ENCODE data around the gene INO80C.

INO80C gene

DNA sequence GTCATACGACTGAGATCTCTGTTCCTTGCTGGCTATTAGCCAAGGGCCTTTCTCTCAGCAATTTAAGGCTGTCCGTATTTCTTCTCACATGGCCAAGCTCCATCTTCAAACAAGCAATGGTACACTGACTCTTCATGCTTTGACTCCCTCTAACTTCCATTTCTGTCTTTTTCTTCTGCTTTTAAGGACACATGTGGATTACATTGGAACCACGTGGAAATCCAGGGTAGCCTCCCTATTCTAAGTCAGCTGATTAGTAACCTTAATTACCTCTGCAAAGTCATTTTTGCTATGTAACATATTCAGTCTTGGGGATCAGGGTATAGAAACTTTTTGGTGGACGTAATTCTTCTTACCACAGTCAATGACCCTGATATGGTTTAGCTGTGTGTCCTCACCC, 79.2 kb downstream of the INO80C start:
- DNase-seq, result no peak
